Natural killer cell (primary cell): ENCODE data around the gene TRIM75. TPM values are rescaled to one million over a fixed set of nuclear protein-coding genes. Genes with fewer than 3 reads are reported as not detected.
"Not testable (repeated sequence)": the region's sequence is repeated elsewhere in the genome, so short reads cannot be mapped to it uniquely, and the experiment has no call there.

ENCODE experiments used
- ATAC-seq, 3 donors: fragments of 150-1000 bp in 2 of 3; fragments of 200-7000 bp in 1 of 3; cut with Tn5 transposase; 1 replicate in 1 of 3; 2 replicates in 2 of 3; pipeline ENCODE4 v1.10.0; 2021; ENCODE audit warnings: mild to moderate bottlenecking in 2 of 3, moderate library complexity in 2 of 3
- DNase-seq, 2 donors: peaks; one replicate each; pipeline versions ENCODE4 v3.0.0 to v3.0.0-alpha.2; 2013 to 2021; ENCODE audit warnings: mixed read lengths in 1 of 2
- H3K27ac ChIP-seq: one replicate; pipeline ENCODE4 v1.5.1; 2013; ENCODE audit warnings: mild to moderate bottlenecking, low read length
- H3K27me3 ChIP-seq: one replicate; pipeline ENCODE4 v1.6.1; 2013; ENCODE audit warnings: low read length; ENCODE audit not compliant: control insufficient read depth, insufficient read depth
- H3K36me3 ChIP-seq: one replicate; pipeline ENCODE4 v1.6.1; 2013; ENCODE audit warnings: low read length; ENCODE audit not compliant: control insufficient read depth, insufficient read depth
- H3K4me1 ChIP-seq: one replicate; pipeline ENCODE4 v1.6.1; 2013; ENCODE audit warnings: low read length; ENCODE audit not compliant: control insufficient read depth, insufficient read depth
- H3K4me3 ChIP-seq: one replicate; pipeline ENCODE4 v1.5.1; 2013; ENCODE audit warnings: low read length
- H3K9me3 ChIP-seq: one replicate; pipeline ENCODE4 v1.6.1; 2013; ENCODE audit warnings: low read length; ENCODE audit not compliant: control insufficient read depth, insufficient read depth
- H3K27ac Mint-ChIP-seq, 2 donors: one replicate each; pipeline ENCODE4 v1.8.0; 2022; ENCODE audit warnings: mild to moderate bottlenecking in 2 of 2, mixed read lengths in 2 of 2, moderate library complexity in 1 of 2
- H3K27me3 Mint-ChIP-seq, 2 donors: one replicate each; pipeline ENCODE4 v1.8.0; 2022; ENCODE audit warnings: low read depth in 2 of 2, mixed read lengths in 2 of 2
- H3K36me3 Mint-ChIP-seq: one replicate; pipeline ENCODE4 v1.8.0; 2022; ENCODE audit warnings: mixed read lengths
- H3K4me1 Mint-ChIP-seq, 2 donors: one replicate each; pipeline ENCODE4 v1.8.0; 2022; ENCODE audit warnings: mixed read lengths in 2 of 2
- H3K4me3 Mint-ChIP-seq: one replicate; pipeline ENCODE4 v1.8.0; 2022; ENCODE audit warnings: mild to moderate bottlenecking, moderate library complexity, mixed read lengths
- H3K9me3 Mint-ChIP-seq, 2 donors: one replicate each; pipeline ENCODE4 v1.8.0; 2022; ENCODE audit warnings: mixed read lengths in 2 of 2
- CTCF ChIP-seq: fragments of 200-600 bp; IDR thresholded peaks from one replicate; pipeline ENCODE4 v1.8.0; 2022; ENCODE audit warnings: antibody characterized with exemption
- WGBS: methylation state at CpG from one replicate; pipeline ENCODE4 v1.1.7; 2013; ENCODE audit warnings: missing lambda C conversion rate; ENCODE audit not compliant: insufficient coverage; 5-methylcytosine and 5-hydroxymethylcytosine counted together
- intact Hi-C: fragments of 100-400 bp; cut with micrococcal nuclease; formaldehyde crosslinking; loops from one replicate; pipeline ENCODE4 v1.14.2; 2022
- total RNA-seq, 4 donors: library from RNA; stranded (reverse); fragments of 120-200 nt in 1 of 4; gene quantifications; one replicate each; pipeline versions ENCODE4 v1.2.3 to v1.2.4, GENCODE V29; 2013 to 2022

TRIM75 gene
- total RNA-seq, 3 donors from 2014 or later (not counting 1 experiment from before 2014, with no cell fraction given) = not detected

DNA sequence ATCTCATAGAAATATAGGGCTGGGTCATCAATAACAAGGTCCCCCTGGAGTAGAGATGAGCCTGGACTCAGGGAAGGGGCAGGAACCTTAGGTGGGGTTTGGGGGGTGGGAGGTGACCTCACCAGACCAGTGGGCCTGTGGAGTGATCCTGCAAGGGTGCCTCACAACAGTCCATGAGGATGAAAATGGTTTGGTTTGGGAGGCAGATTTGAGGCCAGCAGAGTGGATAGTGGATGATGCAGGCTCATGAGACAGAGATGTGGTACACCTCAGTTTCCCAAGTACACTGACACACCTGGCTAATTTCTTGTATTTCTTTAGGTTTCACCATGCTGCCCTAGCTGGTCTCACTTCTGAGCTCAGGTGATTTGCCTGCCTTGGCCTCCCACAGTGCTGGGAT lies 40.0 kb upstream of the TRIM75 start:
- Histone ChIP-seq H3K27me3 (no peaks in the 10 kb centered on the region), H3K36me3 (no peaks in the 10 kb centered on the region), H3K4me3 (no peak overlapping the region), H3K27ac (no peak overlapping the region), H3K9me3 (no peaks in the 10 kb centered on the region), H3K4me1 (no peaks in the 10 kb centered on the region)
- Mint-ChIP-seq H3K9me3 (no peaks in the 10 kb centered on the region), H3K36me3 (no peaks in the 10 kb centered on the region), H3K27me3 (peaks cover 10 to 17% of the 10 kb centered on the region in 2 donors), H3K27ac (no peak overlapping the region), H3K4me3 (no peak overlapping the region), H3K4me1 (no peaks in the 10 kb centered on the region)
- intact Hi-C loops = no loop called here
- DNase-seq (no peak), ATAC-seq (no peak)
- TF ChIP-seq CTCF = no peak

- Mint-ChIP-seq H3K4me3 (no peak overlapping the region), H3K27me3 (peaks cover 6 to 8% of the 10 kb centered on the region in 2 donors), H3K27ac (no peak overlapping the region), H3K9me3 (no peaks in the 10 kb centered on the region), H3K36me3 (no peaks in the 10 kb centered on the region), H3K4me1 (no peaks in the 10 kb centered on the region)
- no peak for ATAC-seq
- Histone ChIP-seq H3K4me1 (no peaks in the 10 kb centered on the region), H3K27ac (no peak overlapping the region), H3K27me3 (no peaks in the 10 kb centered on the region), H3K9me3 (no peaks in the 10 kb centered on the region), H3K36me3 (no peaks in the 10 kb centered on the region), H3K4me3 (no peak overlapping the region)
- WGBS = 62% methylated on average over 5 of the region's 5 CpGs
- no peak for DNase-seq
- intact Hi-C loops = no loop called here
- no peak for TF ChIP-seq CTCF
Observed at GRCh38 chr4:165016971-165017370, 36.7 kb upstream of the TRIM75 start.

GRCh38 chr4:165019995-165020394 lies 33.7 kb upstream of the TRIM75 start:
- 96% methylated on average over 26 of the region's 30 CpGs for WGBS
- H3K9me3 Mint-ChIP-seq, DNase-seq, intact Hi-C loops, H3K36me3 Mint-ChIP-seq, H3K4me3 Mint-ChIP-seq, H3K9me3 ChIP-seq, ATAC-seq, H3K27me3 Mint-ChIP-seq, H3K4me1 Mint-ChIP-seq, H3K4me1 ChIP-seq, H3K27me3 ChIP-seq, H3K27ac ChIP-seq, H3K36me3 ChIP-seq, H3K27ac Mint-ChIP-seq, H3K4me3 ChIP-seq: not testable (repeated sequence)

DNA sequence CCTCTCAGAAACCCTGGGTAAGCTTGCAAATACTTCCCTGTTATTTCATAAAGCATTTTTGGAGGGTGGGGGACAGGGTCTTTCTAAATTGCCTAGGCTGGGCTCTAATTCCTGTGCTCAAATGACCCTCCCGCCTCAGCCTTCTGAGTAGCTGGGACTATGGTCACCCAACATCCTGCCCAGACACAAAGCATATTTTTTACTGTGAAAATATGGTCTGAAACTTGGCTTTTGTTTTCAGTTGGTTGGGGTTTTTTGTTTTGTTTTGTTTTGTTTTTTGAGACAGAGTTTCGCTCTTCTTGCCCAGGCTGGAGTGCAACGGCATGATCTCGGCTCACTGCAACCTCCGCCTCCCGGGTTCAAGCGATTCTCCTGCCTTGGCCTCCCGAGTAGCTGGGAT lies 27.9 kb upstream of the TRIM75 start:
- H3K36me3 ChIP-seq, H3K4me1 ChIP-seq, H3K27me3 ChIP-seq, H3K4me3 Mint-ChIP-seq, H3K9me3 Mint-ChIP-seq, H3K27ac Mint-ChIP-seq, H3K27ac ChIP-seq, ATAC-seq, H3K27me3 Mint-ChIP-seq, intact Hi-C loops, H3K4me3 ChIP-seq, DNase-seq, H3K4me1 Mint-ChIP-seq, H3K36me3 Mint-ChIP-seq, H3K9me3 ChIP-seq: not testable (repeated sequence)
- WGBS = 92% methylated on average over 7 of the region's 8 CpGs
